GM12891 (cell line): ENCODE data around the gene JMJD7.

ENCODE experiments used
- POLR2A ChIP-seq: IDR thresholded peaks from 2 replicates; pipeline ENCODE4 v1.6.1; 2011; ENCODE audit warnings: low read depth, low read length, control low read depth
- SPI1 ChIP-seq: IDR thresholded peaks from 2 replicates; pipeline ENCODE4 v1.6.1; 2011; ENCODE audit warnings: low read depth, low read length, control low read depth

GRCh38 chr15:41854443-41854842 is 26.6 kb downstream of the JMJD7 start:
- TF ChIP-seq POLR2A (no peak), SPI1 (no peak)
